ENCODE data around the gene TRPV4. TPM values are rescaled to one million over a fixed set of nuclear protein-coding genes. Genes with fewer than 3 reads are reported as not detected.

Gene TRPV4
- total RNA-seq, 1 experiment from 2014 or later: 2.4 TPM

GRCh38 chr12:109753054-109753401 lies 80.2 kb downstream of the TRPV4 start:
- intact Hi-C loops (cut with micrococcal nuclease): no loop called here

GRCh38 chr12:109752117-109753053 lies 80.8 kb downstream of the TRPV4 start:
- CTCF ChIA-PET: no interaction called here
- BruUV-seq (replicated peaks): no TSS peak
- H3K4me1 ChIP-seq (ENCODE audit: insufficient read depth, low read length): no peaks in the 10 kb centered on the region

More at GRCh38 chr12:109753054-109753401, 80.2 kb downstream of the TRPV4 start:
- no peak overlapping the region for H3K4me2 ChIP-seq (ENCODE audit: low read length)
- H3K4me1 ChIP-seq (ENCODE audit: insufficient read depth, low read length): no peaks in the 10 kb centered on the region
- ATAC-seq: no peak
- no peaks in the 10 kb centered on the region for H3F3A ChIP-seq (ENCODE audit: low read length, unreplicated experiment)
- no peak for TF ChIP-seq EZH2 (IDR thresholded peaks at IDR 0.05; ENCODE audit: low read length, unreplicated experiment)
- TF ChIP-seq CTCF (conservative IDR thresholded peaks at IDR 0.05; ENCODE audit: low read depth, low read length): no peak
- no peak for TF ChIP-seq EZH2phosphoT487 (IDR thresholded peaks at IDR 0.05; ENCODE audit: borderline replicate concordance, low read length)
- H3K36me3 ChIP-seq (ENCODE audit: low read depth, low read length): peaks cover 7% of the 10 kb centered on the region; the same call in 1 of the 2 replicates
- no peak overlapping the region for H2AFZ ChIP-seq (ENCODE audit: low read length)
- ChIA-PET POLR2A (ENCODE audit: unreplicated experiment) (no interaction called here), CTCF (no interaction called here)
- no peak overlapping the region for H3K4me3 ChIP-seq (ENCODE audit: low read length)
- H3K79me2 ChIP-seq (ENCODE audit: low read length): no peaks in the 10 kb centered on the region
- H3K9me3 ChIP-seq (ENCODE audit: low read length): peaks cover 13% of the 10 kb centered on the region
- no peaks in the 10 kb centered on the region for H4K20me1 ChIP-seq (ENCODE audit: low read length)
- no peak for DNase-seq
- no peak overlapping the region for H3K9ac ChIP-seq (ENCODE audit: low read length)
- no peaks in the 10 kb centered on the region for H3K9me2 ChIP-seq (replicated peaks; ENCODE audit: low read length)
- no peak overlapping the region for H3K27ac ChIP-seq (ENCODE audit: low read length)
- BruUV-seq (replicated peaks): no TSS peak
- H3K27me3 ChIP-seq (ENCODE audit: low read length): no peaks in the 10 kb centered on the region

More at GRCh38 chr12:109752117-109753053, 80.8 kb downstream of the TRPV4 start:
- no peak overlapping the region for H3K9ac ChIP-seq (ENCODE audit: low read length)
- H3K4me2 ChIP-seq (ENCODE audit: low read length): no peak overlapping the region
- POLR2A ChIA-PET (ENCODE audit: unreplicated experiment): no interaction called here
- H3F3A ChIP-seq (ENCODE audit: low read length, unreplicated experiment): no peaks in the 10 kb centered on the region
- H3K4me3 ChIP-seq (ENCODE audit: low read length): no peak overlapping the region
- H3K9me3 ChIP-seq (ENCODE audit: low read length): peaks cover 13% of the 10 kb centered on the region
- no peaks in the 10 kb centered on the region for H3K27me3 ChIP-seq (ENCODE audit: low read length)
- peaks cover 7% of the 10 kb centered on the region; the same call in 1 of the 2 replicates for H3K36me3 ChIP-seq (ENCODE audit: low read depth, low read length)
- intact Hi-C loops (cut with micrococcal nuclease): no loop called here
- H2AFZ ChIP-seq (ENCODE audit: low read length): no peak overlapping the region
- H3K79me2 ChIP-seq (ENCODE audit: low read length): no peaks in the 10 kb centered on the region
- DNase-seq (no peak), ATAC-seq (no peak)
- no peak overlapping the region for H3K27ac ChIP-seq (ENCODE audit: low read length)
- H4K20me1 ChIP-seq (ENCODE audit: low read length): no peaks in the 10 kb centered on the region
- H3K9me2 ChIP-seq (replicated peaks; ENCODE audit: low read length): no peaks in the 10 kb centered on the region
- no peak for TF ChIP-seq EZH2phosphoT487 (IDR thresholded peaks at IDR 0.05; ENCODE audit: borderline replicate concordance, low read length)
- no peak for TF ChIP-seq EZH2 (IDR thresholded peaks at IDR 0.05; ENCODE audit: low read length, unreplicated experiment)
- no peak for TF ChIP-seq CTCF (conservative IDR thresholded peaks at IDR 0.05; ENCODE audit: low read depth, low read length)

Data from PC-3 (cell line).